Activated naive CD4-positive, alpha-beta T cell (primary cell): Measurements from ENCODE around the gene SCEL.

Experiments used
- DNase-seq, 4 experiments: peaks; one replicate each; lab custom pipeline; 2025; lab: John Stamatoyannopoulos, UW

The SCEL gene

DNA sequence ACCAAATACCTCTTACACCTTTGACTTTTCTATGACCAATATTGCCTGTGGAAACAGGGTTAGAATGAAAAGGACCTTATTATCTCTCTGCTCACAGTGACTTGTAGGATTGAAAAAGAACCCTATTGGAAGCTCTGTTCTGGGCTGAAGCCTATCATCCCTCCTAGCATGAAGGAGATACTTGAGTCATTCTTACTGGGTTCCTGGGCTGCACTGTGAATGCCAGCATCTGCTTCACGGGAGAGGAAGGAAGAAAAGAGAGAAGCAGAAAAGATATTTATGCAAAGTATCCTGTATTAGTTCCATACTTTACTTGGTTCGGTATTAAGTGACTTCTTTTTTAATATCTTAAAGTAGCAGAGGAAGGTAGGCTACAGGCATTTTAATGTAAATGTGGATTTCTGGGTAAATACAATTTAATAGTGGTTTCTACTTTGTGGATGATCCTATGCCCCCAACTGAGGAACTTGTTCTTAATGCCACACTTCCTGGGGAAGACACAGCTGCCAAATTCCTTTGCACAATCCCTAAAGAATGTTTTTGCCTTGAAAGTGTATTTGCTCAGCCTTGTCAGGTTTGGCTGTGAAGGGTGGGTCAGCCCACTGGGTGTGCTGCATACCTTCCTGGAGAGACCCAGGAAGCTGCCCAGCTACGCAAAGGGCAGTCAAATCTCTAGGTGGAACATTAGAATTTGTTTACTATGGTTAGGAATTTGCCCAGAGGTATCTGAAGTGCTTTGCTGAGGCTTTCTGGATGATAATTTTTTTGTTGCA lies 13.7 kb upstream of the SCEL start:
- no peak for DNase-seq

DNA sequence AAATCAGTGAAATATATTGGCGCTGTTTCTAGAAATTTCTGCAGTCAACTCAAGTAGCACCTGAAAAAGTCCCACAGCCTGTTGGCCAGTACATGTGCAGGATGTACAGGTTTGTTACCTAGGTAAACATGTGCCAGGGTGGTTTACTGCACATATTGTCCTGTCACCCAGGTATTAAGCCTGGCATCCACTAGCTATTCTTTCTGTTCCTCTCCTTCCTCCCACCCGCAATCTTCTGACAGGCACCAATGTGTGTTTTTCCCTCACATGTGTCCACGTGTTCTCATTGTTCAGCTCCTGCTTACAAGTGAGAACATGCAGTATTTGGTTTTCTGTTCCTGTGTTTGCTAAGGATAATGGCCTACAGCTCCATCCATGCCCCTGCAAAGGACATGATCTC lies 13.1 kb upstream of the SCEL start:
- DNase-seq, result no peak

DNA sequence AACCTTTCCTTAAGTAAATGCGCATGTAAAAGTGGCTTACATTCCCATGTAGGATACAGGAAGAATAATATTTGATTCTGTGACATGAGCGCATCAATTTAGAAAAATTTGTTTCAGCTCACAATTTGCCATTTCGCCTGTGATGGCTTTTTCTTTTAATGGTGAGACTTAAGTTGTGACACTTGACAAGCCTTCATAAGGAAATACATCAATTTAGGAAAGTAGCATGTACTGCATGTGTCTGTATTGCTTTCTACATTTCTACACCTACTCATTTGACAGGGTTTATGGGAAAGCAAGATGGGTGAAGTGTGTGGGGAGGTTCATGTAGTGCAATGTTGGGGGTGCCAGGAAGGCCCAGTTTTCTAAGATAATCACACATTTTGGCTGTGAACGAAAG lies 12.1 kb upstream of the SCEL start:
- DNase-seq, result no peak

DNA sequence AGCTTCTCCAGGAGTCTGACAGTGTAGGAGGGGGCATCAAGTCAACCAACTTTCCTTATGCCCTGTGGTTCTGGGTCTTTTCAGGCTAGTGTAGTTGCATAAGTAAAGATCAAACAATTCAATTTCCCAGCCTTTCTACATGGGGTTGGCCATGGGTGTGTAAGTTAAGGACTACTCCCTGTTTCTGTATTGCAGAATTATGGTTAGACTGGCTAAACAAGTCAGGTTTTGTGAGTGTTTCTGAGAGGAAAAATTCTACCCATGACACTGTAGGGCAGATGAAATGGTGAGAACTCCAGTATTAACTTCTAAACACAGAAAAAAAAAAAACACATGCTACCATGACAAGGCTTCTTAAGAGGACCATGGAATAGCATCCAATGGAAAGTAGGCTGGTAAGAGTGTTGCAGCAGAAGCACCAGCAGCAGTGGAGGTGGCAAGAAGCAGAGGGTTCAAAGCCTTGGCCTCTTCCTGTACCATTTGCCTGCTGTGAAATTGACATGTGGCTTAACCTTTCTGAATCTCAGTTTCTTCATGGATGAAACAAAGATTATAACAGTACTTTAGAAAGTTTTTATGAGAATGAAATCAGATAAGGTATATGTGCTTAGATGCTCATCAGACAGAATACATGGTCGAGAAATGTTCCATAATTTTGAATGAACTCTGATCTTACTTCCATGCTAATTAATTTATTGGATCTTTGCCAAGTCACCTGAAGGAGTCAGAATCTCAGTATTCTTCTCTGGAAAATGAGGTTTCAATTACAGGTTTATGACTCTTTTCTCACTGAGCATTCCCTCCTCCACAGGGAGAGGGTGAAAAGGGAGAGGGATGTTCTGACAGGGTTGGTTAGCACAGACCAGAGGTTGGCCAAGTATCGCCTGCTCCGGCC lies 11.4 kb upstream of the SCEL start:
- no peak for DNase-seq

DNA sequence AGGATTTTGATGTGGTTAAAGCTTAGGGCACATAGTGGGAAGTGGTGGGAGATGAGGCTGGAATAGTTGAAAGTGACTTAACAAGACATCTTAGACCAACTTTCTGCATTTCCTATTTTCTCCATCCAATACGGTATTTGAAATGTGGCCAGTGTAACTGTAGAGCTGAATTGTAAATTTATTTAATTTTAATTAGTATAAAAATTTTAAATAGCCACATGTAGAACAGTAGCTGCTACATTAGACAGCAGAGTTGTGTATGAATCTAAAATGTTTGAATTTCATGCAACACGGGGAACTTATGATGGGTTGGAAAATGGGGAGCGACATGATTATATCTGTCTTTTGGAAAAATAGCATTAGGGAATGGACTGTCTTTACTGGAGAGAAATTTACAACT lies 7.1 kb upstream of the SCEL start:
- DNase-seq, result no peak

DNA sequence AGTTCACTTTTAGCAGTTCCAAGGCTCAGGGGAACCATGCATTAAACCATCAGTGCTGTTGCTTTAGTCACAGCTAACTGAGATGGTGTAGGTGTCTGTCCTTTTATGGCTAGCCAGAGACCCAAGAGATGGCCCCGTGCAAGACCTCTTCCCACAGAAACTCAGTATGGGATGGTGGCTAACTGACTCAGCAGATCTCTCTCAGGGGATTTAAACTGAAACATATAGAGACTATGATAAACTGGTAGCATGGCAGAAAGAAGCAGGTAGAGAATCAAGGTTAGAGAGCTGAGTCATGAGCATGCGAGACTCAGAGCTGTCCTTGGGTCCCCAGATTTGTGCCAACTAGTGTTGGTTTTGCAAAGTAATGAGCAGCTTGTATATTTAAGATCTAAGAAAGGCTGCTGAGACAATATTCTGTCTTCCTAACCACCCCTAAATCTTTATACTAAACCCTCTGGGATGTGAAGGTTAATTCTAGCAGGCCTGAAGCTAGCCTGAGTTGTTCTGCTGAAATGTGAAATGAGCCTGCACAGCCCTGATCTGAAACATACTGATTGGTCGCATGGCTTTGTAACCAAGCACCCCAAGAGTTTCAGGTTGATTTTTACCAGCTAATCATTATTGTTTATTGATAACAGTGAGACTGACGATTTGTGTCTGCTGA lies 6.5 kb upstream of the SCEL start:
- DNase-seq, result no peak

DNA sequence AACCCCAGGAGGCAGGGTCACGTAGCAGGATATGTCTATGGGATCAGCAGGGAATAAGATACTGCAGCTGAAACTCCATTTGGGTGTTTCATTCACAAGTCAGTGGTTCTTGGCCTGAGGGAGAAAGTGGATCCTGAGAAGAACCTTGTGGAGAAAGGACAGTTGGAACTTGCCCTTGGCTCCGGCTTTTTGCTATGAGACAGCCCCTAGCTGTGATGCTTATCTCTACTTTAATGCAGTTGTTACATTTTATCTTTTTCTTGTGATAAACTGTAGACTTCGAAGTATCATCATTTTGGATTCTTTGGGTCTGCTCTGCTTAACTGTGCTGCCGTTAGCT lies 6.0 kb upstream of the SCEL start:
- no peak for DNase-seq

DNA sequence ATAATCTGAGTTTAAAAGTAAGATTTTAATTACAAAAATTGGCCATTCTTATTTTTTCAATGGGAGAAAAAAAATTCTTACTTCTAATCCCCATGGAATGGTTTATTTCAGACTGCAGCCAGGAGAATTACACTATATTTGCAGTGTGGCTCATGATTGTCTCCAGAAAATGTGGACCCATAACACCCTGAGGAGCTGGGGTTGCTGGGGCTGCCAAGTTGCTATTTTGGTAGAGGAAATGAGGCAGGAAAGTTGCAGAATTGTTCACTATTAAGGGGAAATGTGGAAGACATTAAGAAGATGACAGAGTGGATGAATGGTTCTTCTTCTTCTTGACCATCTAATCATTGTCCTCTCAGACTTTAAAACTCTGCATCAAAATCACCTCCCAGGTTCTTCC lies 4.6 kb upstream of the SCEL start:
- DNase-seq, result no peak

DNA sequence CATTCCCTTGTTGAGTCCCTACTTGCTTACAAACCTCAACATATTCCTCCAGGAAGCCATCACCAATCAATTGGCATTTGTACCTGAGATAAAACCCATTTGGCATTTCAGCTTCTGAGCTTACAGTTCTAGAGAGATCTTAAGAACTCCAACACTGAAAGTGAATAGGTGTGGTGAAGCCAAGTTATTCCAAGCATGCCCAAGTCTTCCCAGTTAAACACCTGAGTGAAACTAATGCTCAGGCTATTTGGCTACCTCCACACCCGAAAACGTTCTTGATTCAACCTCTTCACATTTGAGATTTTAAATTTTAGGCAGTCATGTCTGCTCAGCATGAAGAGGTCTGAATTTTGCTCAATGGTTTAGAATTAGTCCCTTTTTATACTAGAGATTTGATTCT lies 2.5 kb upstream of the SCEL start:
- no peak for DNase-seq

DNA sequence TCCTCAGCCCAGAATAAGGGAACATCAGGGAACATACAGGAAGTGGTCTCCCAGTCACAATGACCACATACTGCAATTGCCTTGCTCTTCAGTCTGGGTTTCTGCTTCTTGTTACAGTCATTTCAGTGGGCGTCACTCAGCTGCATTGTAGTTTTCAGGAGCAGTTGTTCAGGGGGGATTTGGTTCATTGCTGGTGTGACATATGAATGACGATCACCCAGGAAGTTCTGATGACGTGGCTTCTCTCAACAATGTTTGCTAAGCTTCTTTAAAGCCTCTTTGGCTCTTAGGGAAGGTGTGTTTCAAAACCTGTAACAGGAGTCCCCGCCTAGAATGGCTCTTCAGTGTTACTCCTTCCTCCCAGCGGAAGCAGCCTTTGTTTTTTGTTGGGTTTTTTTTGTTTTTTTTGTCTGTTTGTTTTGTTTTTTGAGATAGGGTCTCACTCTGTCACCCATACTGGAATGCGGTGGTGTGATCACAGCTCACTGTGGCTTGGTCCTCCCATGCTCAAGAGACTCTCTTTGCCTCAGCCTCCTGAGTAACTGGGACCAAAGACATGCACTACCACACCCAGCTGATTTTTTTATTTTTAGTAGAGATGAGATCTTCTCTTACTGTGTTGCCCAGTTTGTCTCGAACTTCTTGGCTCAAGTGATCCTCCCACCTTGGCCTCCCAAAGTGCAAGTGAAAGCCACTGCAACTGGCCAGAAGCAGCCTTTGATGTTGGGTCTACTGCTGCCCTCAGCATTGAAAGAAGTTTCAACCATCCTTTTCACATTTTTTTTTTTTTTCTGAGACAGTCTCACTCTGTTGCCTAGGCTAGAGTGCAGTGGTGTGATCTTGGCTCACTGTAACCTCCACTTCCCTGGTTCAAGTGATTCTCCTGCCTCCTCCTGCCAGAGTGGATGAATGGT lies 1.4 kb upstream of the SCEL start:
- DNase-seq, result no peak

DNA sequence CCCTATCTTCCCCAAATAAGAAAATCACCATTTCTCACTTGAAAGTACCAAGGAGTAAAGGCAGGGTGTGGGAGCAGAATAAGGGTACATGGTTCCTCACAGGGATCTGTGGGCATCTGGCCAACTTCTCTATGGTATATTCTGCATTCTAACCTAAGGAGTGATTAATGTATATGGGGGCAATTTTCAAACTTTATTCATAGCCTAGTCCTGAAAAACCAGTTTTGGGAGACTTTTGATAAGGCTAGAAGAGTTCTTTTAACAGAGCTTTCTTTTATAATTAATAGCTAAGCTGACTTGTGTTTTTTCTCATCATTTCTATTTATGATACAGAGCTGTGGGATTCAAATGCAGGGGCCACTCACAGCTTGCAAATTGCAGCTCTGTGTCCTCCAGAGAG lies 852 bp downstream of the SCEL start:
- DNase-seq, result no peak

DNA sequence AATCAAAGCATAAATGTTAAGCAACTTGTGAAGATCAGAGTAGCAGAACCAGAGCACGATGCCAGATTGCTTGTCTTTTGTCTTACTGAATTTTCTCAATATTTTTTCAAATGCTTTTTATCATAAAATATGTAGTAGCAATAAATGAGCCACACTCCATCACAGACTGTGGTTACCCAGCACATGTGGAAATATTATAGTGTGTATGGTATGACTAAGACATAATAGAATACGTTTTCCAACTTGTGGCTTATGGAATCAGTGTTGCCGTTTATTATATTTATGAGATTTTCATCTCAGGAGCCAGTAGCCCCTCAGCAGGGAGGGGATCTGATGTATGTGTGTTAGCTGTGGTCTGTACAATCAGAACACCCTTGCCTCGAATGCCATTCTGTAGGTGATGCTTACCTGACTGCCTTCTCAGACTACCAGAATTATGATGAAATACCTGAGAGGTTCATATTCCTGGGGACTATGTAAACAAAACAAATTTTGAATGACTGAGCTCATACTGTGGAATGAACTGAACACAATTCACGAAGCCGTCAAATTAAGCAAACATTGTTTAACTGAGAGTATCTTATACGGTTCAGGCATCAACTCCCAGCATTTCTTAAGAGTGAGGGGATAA lies 1.9 kb downstream of the SCEL start:
- no peak for DNase-seq

DNA sequence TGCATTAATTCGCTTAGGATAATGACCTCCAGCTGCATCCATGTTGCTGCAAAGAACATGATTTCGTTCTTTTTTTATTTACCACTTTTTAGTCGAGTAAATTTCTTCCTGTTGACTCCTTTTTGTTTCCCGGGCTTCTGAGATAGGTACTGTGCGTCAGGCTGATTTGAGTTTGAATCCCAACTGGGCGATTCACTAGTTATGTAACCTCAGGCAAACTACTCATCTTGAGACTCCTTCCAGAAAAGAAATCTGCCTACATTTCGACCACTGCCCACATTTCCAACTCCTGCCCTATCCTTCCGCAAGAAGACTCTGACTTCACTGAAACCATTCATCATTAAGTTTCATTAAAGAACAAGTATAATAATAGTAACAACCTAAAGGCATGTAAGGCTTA lies 8.2 kb downstream of the SCEL start:
- no peak for DNase-seq

DNA sequence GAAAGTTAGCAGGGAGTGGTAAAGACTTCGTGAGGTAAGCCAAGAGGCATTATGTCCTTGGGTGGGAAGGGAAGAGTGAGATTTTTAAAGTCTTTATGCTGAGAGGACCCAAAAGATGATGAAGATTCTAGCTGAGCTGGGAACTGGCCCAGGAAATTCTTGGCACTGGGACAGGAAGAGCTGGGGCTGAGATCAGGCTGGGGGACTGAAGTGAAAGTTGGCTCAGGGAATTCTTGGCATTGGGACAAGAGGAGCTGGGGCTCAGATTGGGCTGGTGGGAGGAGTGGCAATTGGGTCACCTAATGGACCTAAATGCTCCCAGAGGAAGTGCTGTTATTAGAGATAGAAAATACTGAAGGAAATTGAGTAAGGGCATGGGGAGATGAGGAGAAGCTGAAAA lies 8.8 kb downstream of the SCEL start:
- no peak for DNase-seq

DNA sequence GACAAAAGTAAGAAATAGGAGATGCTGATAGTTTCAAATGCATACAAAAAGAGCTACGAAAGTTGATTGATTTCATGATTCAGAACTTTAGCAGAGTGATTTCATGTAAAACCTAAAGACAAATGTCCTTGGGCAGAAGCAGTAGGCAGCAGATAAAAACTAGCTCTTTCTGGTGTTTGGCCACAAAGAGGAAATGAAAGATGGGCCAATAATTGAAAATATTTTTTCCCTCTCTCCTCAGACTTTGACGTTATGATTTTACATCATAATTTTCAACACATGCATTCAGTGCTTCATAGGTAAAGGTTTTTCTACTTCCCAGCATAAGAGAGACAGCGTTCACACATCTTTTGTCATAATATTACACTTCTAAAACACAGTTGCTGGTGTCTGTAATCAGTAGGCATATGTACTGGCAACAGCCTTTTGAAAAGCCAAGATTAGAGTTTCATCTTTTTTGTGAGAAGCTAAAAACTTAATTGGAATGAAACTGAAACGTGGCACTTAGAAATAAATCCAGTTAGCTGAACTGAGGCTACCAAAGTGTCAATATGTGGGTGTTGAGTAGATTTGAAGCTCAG lies 9.3 kb downstream of the SCEL start:
- DNase-seq, result no peak

DNA sequence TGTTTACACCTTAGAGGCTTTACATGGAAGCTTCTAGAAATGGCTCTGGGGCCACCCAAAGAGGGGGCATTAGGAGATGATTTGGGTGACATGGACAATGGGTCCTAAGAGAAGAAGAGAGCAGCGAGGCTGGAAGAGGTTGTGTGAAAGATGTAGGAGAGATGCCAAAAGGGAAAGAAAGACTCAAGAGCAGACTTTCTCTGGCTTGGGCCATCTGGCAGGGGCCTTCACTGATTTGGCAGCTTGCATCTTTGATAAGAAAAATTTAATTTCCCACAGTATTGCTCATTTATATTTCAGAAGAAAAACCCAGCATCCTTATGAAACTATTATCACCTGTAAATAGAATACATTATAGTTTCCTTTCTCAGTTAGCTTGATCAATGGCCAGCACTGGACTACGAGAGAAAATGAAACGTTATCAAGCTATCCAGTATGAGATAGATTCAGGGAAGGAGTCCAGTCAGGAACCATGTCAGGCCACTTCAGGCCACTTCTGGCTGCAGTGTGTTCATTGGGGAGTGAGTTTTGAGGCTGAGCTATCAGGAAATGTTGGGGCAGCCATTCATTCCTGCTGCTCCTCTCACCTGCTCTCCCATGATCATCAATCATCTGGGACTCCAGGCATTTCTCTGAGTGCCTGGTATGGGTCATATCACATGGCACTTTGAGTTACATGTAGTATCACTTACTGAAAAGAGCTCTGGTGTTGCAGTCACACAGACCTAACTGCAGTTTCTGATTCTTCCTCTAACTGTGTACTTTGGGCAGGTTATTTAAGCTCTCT lies 10.3 kb downstream of the SCEL start:
- DNase-seq, result no peak

DNA sequence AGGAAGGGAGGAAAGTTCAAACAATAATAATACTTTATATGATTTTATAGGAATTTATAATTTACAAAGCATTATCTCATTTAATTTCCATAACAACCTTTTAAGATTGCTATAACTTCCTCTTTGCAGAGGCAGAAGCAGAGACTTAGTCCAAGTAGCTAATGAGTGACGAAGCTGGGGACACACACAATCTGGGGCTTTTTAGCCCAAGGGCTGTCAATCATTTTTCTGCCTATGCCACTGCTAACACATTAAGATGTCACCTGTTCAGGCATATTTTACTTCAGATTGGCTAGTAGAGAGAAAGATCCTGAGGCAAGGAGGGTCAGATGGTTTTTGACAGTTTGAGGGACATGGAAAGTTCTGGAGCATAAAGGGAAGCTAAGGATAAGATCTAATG lies 12.6 kb downstream of the SCEL start:
- DNase-seq, result no peak

DNA sequence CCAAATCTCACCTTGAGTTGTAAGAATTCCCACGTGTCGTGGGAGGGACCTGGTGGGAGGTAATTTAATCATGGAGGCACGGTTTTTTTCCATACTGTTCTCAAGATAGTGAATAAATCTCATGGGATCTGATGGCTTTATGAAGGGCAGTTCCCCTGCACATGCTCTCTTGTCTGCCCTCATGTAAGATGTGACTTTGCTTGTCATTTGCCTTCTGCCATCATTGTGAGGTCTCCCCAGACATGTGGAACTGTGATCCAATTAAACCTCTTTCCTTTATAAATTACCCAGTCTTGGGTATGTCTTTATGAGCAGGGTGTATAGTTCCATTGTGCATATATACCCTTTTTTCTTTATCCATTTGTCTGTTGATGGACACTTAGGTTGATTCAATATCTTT lies 13.1 kb downstream of the SCEL start:
- no peak for DNase-seq

DNA sequence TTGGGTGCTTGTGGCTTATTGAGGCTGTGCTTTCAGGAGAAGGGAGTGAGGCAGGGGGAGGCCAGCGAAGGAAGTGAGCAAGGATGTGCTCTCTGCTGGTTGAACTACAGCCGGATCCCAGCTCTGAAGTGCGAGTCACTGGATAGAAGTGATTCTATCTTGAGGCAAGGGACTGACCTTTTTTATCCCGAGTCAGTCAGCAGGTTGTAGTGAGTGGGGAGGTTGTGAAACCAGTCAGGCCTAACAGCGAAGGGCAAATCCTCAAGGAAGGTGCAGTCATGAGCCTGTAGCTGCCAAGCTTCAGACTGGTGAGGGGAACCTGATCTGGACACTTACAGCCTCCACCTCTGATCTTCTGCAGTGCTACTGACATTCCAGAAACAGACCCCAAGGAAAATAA lies 18.6 kb downstream of the SCEL start:
- DNase-seq, result no peak

DNA sequence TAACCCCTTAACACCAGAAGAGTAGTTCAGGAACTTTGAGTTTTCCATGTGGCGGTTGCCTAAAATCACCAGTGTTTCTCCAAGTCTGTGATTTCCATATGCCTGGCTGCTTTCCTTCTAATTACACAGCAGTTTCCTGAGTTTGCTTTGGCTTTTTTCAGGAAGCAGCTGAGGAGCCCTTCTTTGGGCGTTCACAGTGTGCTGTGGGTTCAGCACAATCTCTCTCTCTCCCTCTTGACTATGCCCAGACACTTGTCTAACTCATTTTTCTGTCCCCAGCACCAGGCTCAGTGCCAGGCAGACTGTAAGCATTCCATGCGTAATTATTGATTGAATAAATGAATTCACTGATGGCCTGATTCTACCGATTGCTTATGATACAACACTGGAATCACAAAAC lies 19.7 kb downstream of the SCEL start:
- DNase-seq, result no peak
